ENCODE measurements around the gene ABR. TPM values are rescaled to one million over a fixed set of nuclear protein-coding genes. Genes with fewer than 3 reads are reported as not detected.

Gene ABR
- total RNA-seq, 5 donors from 2014 or later (not counting 1 experiment from before 2014, with no cell fraction given) = 89.4 to 165 (median 125) TPM

DNA sequence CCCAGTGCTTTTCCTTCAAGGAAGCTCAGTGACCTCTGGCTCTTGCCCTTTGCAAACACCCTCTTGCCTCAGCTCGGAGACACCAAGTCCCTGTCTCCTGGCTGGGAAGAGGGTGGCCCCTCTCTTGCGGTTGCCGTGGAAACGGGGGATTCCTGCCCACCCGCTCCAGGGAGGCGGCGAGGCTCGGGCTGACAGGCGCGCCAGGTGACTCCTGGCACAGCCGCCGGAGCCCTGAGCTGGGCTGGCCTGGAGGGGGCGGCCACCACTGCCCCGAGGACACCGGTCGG is 71.4 kb downstream of the ABR start:
- Mint-ChIP-seq H3K4me3 (peak overlapping the region; percentile 81 to 82 (median 81)), H3K27me3 (no peaks in the 10 kb centered on the region), H3K27ac (peak overlapping the region; percentile 41 to 65), H3K4me1 (peaks cover 27 to 55% (median 42%) of the 10 kb centered on the region in 3 donors), H3K9me3 (no peaks in the 10 kb centered on the region), H3K36me3 (no peaks in the 10 kb centered on the region)
- ATAC-seq (replicated peaks in 1 of 4) (no peak), DNase-seq (peak in 3 of 35 experiments; percentile 19 to 49 (median 23))
- ChIA-PET CTCF (no interaction called here), POLR2A (no interaction called here)
- Histone ChIP-seq H3K4me1 (ENCODE audit: control insufficient read depth in 1 of 2, extremely low read depth in 1 of 2, insufficient read depth in 2 of 2, low read length in 2 of 2) (peaks cover 12 to 47% of the 10 kb centered on the region in 2 experiments), H3K27ac (ENCODE audit: low read length) (peak overlapping the region; percentile 66), H3K36me3 (ENCODE audit: control insufficient read depth in 2 of 2, extremely low read depth in 1 of 2, insufficient read depth in 1 of 2, low read length in 1 of 2) (peaks cover 3 to 7% of the 10 kb centered on the region in 2 donors), H3K27me3 (replicated peaks in 1 of 2; ENCODE audit: control insufficient read depth in 2 of 2, extremely low read depth in 1 of 2, insufficient read depth in 2 of 2, low read length in 1 of 2) (no peaks in the 10 kb centered on the region), H3K4me3 (ENCODE audit: control insufficient read depth in 1 of 2, extremely low read depth in 1 of 2, low read length in 1 of 2) (peak overlapping the region; percentile 75 to 77), H3K9me3 (no peaks in the 10 kb centered on the region)
- 3% methylated on average over 16 of the region's 16 CpGs for WGBS (ENCODE audit: insufficient coverage)

DNA sequence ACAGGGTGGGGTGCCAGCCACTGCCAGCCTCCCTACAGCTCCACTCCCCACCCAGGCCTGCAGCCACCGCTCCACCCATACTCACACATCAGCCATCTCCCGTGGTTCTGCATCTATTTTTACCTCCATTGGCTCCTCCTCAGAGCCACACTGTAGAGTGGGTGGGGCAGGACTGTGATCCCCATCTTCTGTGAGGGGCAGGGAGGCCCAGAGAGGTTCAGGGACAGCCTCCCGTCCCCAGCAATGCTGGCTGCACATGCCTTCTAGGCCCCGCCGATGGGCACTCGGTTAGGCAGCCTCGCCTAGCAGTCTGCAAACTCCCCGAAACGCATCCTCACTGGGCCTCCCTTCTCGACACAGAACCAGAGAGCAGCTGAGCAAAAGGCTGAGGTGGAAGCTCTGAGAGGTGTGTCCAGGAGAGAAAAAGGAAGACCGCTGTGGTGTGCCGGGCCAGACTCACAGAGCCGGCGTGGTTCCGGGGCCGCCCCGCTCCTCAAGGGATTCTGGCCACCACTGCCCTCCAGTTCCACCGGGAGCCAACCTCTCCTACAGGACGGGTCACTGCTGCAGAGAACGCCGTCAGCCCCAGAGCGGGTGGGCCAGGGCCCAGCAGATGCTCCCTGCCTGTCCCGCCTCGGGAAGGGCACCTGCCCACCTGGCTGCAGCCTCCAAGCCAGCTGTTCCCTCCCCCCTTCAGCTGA is 71.9 kb downstream of the ABR start:
- H3K27ac ChIP-seq (ENCODE audit: low read length) = peak overlapping the region; percentile 66
- no peaks in the 10 kb centered on the region for H3K9me3 Mint-ChIP-seq
- 73% methylated on average over 20 of the region's 24 CpGs for WGBS (ENCODE audit: insufficient coverage)
- H3K4me3 Mint-ChIP-seq = peak overlapping the region; percentile 81 to 82 (median 81)
- no peaks in the 10 kb centered on the region for H3K9me3 ChIP-seq
- peaks cover 12 to 46% of the 10 kb centered on the region in 2 experiments for H3K4me1 ChIP-seq (ENCODE audit: control insufficient read depth in 1 of 2, extremely low read depth in 1 of 2, insufficient read depth in 2 of 2, low read length in 2 of 2)
- DNase-seq (peak in 5 of 35 experiments; percentile 7 to 37 (median 24)), ATAC-seq (replicated peaks in 1 of 4) (no peak)
- H3K27ac Mint-ChIP-seq = peak overlapping the region; percentile 41 to 90
- H3K27me3 Mint-ChIP-seq = no peaks in the 10 kb centered on the region
- ChIA-PET POLR2A (no interaction called here), CTCF (no interaction called here)
- peaks cover 3 to 8% of the 10 kb centered on the region in 2 donors for H3K36me3 ChIP-seq (ENCODE audit: control insufficient read depth in 2 of 2, extremely low read depth in 1 of 2, insufficient read depth in 1 of 2, low read length in 1 of 2)
- H3K27me3 ChIP-seq (replicated peaks in 1 of 2; ENCODE audit: control insufficient read depth in 2 of 2, extremely low read depth in 1 of 2, insufficient read depth in 2 of 2, low read length in 1 of 2) = no peaks in the 10 kb centered on the region
- H3K4me1 Mint-ChIP-seq = peaks cover 27 to 55% (median 42%) of the 10 kb centered on the region in 3 donors
- H3K4me3 ChIP-seq (ENCODE audit: control insufficient read depth in 1 of 2, extremely low read depth in 1 of 2, low read length in 1 of 2) = peak overlapping the region; percentile 75 to 77
- H3K36me3 Mint-ChIP-seq = no peaks in the 10 kb centered on the region

DNA sequence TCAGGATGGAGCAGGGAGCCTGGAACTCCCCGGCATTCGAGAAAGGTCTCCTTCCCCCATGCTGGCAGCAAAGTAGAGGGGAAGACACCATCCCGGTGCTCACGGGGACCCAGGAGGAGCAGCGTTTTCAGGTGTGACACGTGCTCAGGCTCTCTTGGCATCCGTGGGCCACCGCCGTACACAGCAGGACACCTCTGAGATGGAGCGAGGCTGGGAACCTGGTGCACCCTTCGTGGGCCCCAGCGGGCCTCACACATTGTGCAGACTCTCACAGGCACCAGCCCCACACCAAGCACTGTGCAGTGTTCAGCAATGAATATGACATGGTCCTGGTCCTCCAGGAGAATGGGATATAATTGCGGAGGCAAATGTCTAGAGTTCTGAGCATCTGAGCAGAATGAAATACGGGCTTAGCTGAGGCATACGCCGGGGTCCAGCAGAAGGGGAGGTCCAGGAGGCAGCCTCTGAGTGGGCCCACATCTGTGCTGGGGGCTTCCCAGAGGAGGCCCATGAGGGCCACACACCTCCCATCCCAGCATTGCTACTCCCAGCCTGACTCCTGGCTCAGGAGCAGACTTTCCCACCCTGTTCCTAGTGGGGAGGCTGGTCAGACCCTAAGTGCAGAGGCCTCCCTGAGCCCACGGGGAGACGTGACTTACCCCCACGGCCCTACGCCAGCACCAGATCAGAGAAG is 72.6 kb downstream of the ABR start:
- H3K4me3 ChIP-seq (ENCODE audit: control insufficient read depth in 1 of 2, extremely low read depth in 1 of 2, low read length in 1 of 2) = peak overlapping the region in 1 of 2 donors; percentile 23
- Mint-ChIP-seq H3K36me3 (no peaks in the 10 kb centered on the region), H3K9me3 (no peaks in the 10 kb centered on the region), H3K4me3 (peak overlapping the region; percentile 81 to 82 (median 81)), H3K27ac (peak overlapping the region; percentile 41 to 90), H3K27me3 (no peaks in the 10 kb centered on the region), H3K4me1 (peaks cover 27 to 54% (median 42%) of the 10 kb centered on the region in 3 donors)
- ATAC-seq (replicated peaks in 1 of 4) (no peak), DNase-seq (no peak)
- ChIA-PET POLR2A (no interaction called here), CTCF (no interaction called here)
- no peaks in the 10 kb centered on the region for H3K27me3 ChIP-seq (replicated peaks in 1 of 2; ENCODE audit: control insufficient read depth in 2 of 2, extremely low read depth in 1 of 2, insufficient read depth in 2 of 2, low read length in 1 of 2)
- peaks cover 12 to 44% of the 10 kb centered on the region in 2 experiments for H3K4me1 ChIP-seq (ENCODE audit: control insufficient read depth in 1 of 2, extremely low read depth in 1 of 2, insufficient read depth in 2 of 2, low read length in 2 of 2)
- WGBS (ENCODE audit: insufficient coverage) = 99% methylated on average over 16 of the region's 20 CpGs
- no peaks in the 10 kb centered on the region for H3K9me3 ChIP-seq
- no peak overlapping the region for H3K27ac ChIP-seq (ENCODE audit: low read length)
- H3K36me3 ChIP-seq (ENCODE audit: control insufficient read depth in 2 of 2, extremely low read depth in 1 of 2, insufficient read depth in 1 of 2, low read length in 1 of 2) = peaks cover 3 to 8% of the 10 kb centered on the region in 2 donors

DNA sequence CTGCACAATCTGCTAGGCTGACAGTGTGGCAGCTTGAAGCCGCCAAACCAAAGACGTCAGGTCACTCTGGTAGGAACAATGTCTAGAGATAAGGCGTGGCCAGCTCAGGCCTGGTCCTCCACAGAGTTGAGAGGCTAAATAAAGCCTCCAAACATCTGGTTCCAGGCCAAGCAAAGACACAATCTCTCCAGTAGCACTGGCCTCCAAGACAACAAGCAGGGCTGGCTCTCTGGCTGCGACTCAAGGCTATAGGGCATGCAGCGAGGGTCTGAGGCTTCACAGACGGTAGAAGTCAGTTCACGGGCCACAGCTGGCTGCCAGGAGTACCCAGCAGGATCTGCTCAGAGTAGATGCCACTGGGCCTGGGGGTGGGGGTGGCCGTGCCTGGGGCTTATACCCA is 75.6 kb downstream of the ABR start:
- Histone ChIP-seq H3K4me3 (ENCODE audit: control insufficient read depth in 1 of 2, extremely low read depth in 1 of 2, low read length in 1 of 2) (no peak overlapping the region), H3K9me3 (no peaks in the 10 kb centered on the region), H3K4me1 (ENCODE audit: control insufficient read depth in 1 of 2, extremely low read depth in 1 of 2, insufficient read depth in 2 of 2, low read length in 2 of 2) (peaks cover 10 to 24% of the 10 kb centered on the region in 2 experiments), H3K27ac (ENCODE audit: low read length) (no peak overlapping the region), H3K36me3 (ENCODE audit: control insufficient read depth in 2 of 2, extremely low read depth in 1 of 2, insufficient read depth in 1 of 2, low read length in 1 of 2) (peaks cover 8 to 17% of the 10 kb centered on the region in 2 donors), H3K27me3 (replicated peaks in 1 of 2; ENCODE audit: control insufficient read depth in 2 of 2, extremely low read depth in 1 of 2, insufficient read depth in 2 of 2, low read length in 1 of 2) (no peaks in the 10 kb centered on the region)
- WGBS (ENCODE audit: insufficient coverage) = 100% methylated on average over 5 of the region's 8 CpGs
- POLR2A ChIA-PET = no interaction called here
- CTCF ChIA-PET = no interaction called here
- Mint-ChIP-seq H3K4me1 (peaks cover 18 to 40% (median 30%) of the 10 kb centered on the region in 3 donors), H3K27ac (no peak overlapping the region), H3K36me3 (peaks cover 7% of the 10 kb centered on the region), H3K9me3 (no peaks in the 10 kb centered on the region), H3K4me3 (no peak overlapping the region), H3K27me3 (no peaks in the 10 kb centered on the region)
- no peak for ATAC-seq (replicated peaks in 1 of 4)
- no peak for DNase-seq

DNA sequence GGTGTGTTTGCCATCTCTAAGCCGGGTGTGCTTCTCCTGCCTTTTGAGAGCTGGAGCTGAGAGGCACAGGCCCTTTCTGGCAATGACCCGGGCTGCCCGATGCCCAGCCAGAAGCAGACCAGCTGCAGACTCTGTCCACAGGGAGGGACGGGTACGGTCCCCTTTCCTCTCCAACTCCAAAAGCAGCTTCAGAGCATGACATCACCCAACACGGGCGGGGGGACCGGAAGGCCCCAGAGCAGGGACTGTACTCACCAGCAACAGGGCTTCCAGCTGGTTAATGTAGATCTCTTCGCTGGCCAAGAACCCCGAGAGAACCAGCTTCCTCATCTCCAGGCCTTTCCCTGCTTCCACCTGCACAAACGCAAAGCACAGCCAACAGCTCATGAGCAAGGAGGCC is 79.4 kb downstream of the ABR start:
- Mint-ChIP-seq H3K4me3 (no peak overlapping the region), H3K9me3 (no peaks in the 10 kb centered on the region), H3K27ac (no peak overlapping the region), H3K27me3 (no peaks in the 10 kb centered on the region), H3K4me1 (peaks cover 6 to 41% (median 32%) of the 10 kb centered on the region in 3 donors), H3K36me3 (peaks cover 18% of the 10 kb centered on the region)
- Histone ChIP-seq H3K9me3 (no peaks in the 10 kb centered on the region), H3K4me3 (ENCODE audit: control insufficient read depth in 1 of 2, extremely low read depth in 1 of 2, low read length in 1 of 2) (no peak overlapping the region), H3K36me3 (ENCODE audit: control insufficient read depth in 2 of 2, extremely low read depth in 1 of 2, insufficient read depth in 1 of 2, low read length in 1 of 2) (peaks cover 5 to 28% of the 10 kb centered on the region in 2 donors), H3K27me3 (replicated peaks in 1 of 2; ENCODE audit: control insufficient read depth in 2 of 2, extremely low read depth in 1 of 2, insufficient read depth in 2 of 2, low read length in 1 of 2) (no peaks in the 10 kb centered on the region), H3K4me1 (ENCODE audit: control insufficient read depth in 1 of 2, extremely low read depth in 1 of 2, insufficient read depth in 2 of 2, low read length in 2 of 2) (peaks cover 4 to 29% of the 10 kb centered on the region in 2 experiments), H3K27ac (ENCODE audit: low read length) (no peak overlapping the region)
- ChIA-PET POLR2A (no interaction called here), CTCF (no interaction called here)
- WGBS (ENCODE audit: insufficient coverage) = 95% methylated on average over 11 of the region's 11 CpGs
- DNase-seq (no peak), ATAC-seq (replicated peaks in 1 of 4) (no peak)

DNA sequence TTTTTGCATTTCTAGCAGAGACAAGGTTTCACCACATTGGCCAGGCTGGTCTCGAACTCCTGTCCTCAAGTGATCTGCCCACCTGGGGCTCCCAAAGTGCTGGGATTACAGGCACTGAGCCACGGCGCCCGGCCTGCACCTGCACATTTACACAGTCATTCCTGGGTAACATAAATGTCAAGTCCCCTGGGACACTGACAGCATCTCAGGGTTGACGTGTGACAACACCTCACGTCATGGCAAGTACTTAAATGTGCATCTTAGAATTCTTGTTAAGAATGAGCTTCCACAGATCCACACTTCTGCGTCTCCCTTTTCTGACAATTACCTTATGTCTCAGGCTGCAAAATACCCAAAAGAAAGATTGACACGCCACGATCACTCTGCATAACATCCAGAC is 80.5 kb downstream of the ABR start:
- WGBS (ENCODE audit: insufficient coverage) = 98% methylated on average over 8 of the region's 9 CpGs
- Histone ChIP-seq H3K36me3 (ENCODE audit: control insufficient read depth in 2 of 2, extremely low read depth in 1 of 2, insufficient read depth in 1 of 2, low read length in 1 of 2) (peaks cover 6 to 39% of the 10 kb centered on the region in 2 donors), H3K4me3 (ENCODE audit: control insufficient read depth in 1 of 2, extremely low read depth in 1 of 2, low read length in 1 of 2) (no peak overlapping the region), H3K9me3 (no peaks in the 10 kb centered on the region), H3K27me3 (replicated peaks in 1 of 2; ENCODE audit: control insufficient read depth in 2 of 2, extremely low read depth in 1 of 2, insufficient read depth in 2 of 2, low read length in 1 of 2) (no peaks in the 10 kb centered on the region), H3K27ac (ENCODE audit: low read length) (no peak overlapping the region), H3K4me1 (ENCODE audit: control insufficient read depth in 1 of 2, extremely low read depth in 1 of 2, insufficient read depth in 2 of 2, low read length in 2 of 2) (peaks cover 4 to 32% of the 10 kb centered on the region in 2 experiments)
- H3K9me3 Mint-ChIP-seq = no peaks in the 10 kb centered on the region
- no peak for ATAC-seq (replicated peaks in 1 of 4)
- POLR2A ChIA-PET = interaction anchor here in 1 of 2 donors (0.6 kb wide), 1 partner anchor 992 kb away, joined by 4 read pairs; no protein-coding TSS in a partner anchor
- H3K27me3 Mint-ChIP-seq = no peaks in the 10 kb centered on the region
- CTCF ChIA-PET = interaction anchor here in 1 of 2 donors (0.6 kb wide), 1 partner anchor 510 kb away, joined by 4 read pairs; no protein-coding TSS in a partner anchor
- H3K4me3 Mint-ChIP-seq = no peak overlapping the region
- H3K27ac Mint-ChIP-seq = no peak overlapping the region
- H3K4me1 Mint-ChIP-seq = peaks cover 12 to 45% (median 37%) of the 10 kb centered on the region in 3 donors
- peaks cover 23% of the 10 kb centered on the region for H3K36me3 Mint-ChIP-seq
- DNase-seq = no peak
